ENCODE results near the gene TBATA.

TBATA gene

GRCh38 chr10:70780370-70780760 lies 4.8 kb downstream of the TBATA start:
- Histone ChIP-seq H3K36me3 (no peaks in the 10 kb centered on the region), H3K4me3 (no peak overlapping the region), H3K27me3 (no peaks in the 10 kb centered on the region), H3K9me3 (no peaks in the 10 kb centered on the region), H3K9ac (no peak overlapping the region), H4K20me1 (no peaks in the 10 kb centered on the region), H3K4me2 (no peak overlapping the region), H3K27ac (no peak overlapping the region), H3K4me1 (peaks cover 37% of the 10 kb centered on the region)
- no peak for TF ChIP-seq Cebpa-rat (IDR thresholded peaks at IDR 0.05)

DNA sequence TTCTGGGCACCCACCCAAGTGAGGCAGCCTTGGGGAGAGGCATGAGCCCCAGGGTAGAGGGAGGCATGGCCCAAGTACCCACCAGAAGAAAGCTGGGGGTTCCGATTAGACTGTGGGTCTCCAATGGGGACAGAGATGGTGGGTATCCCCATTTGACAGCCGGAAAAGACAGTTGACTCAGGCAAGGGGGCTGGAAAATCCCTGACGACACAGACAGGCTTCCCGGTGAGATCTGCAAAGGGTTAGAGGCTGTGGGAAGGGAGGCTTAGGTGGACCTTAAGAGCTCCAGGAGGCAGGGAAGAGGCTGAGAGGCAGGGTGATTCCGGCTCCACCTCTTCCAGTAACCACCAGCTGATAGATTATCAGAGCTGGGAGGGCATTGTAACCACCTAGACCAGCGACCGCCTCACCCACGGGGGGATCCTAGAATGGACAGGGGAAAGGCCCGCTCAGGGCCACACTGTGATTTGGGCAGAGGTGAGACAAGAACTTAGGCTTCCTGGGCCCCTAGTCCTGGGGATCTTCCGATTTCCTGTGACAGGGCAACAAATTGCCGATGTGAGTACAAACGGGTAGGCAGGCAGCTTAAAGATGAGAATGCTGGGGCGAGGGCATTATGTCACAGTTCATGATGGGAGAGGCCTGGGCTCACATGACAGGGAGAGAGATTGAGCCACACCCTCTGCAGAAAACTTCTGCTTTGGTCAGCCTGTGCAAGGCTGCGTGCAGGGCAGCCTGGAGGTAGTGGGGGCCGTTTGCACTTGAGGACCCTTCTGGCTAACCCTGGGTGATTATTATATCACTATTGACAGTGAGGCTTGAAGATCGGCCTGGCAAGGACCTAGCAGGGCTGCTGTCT lies 5.4 kb downstream of the TBATA start:
- H3K4me3 ChIP-seq = no peak overlapping the region
- no peak for TF ChIP-seq Cebpa-rat (IDR thresholded peaks at IDR 0.05)
- peak overlapping the region; percentile 55 for H3K4me2 ChIP-seq
- H4K20me1 ChIP-seq = no peaks in the 10 kb centered on the region
- peak overlapping the region; percentile 22; the same call in 1 of the 2 replicates for H3K9ac ChIP-seq
- peaks cover 30% of the 10 kb centered on the region for H3K4me1 ChIP-seq
- no peaks in the 10 kb centered on the region for H3K36me3 ChIP-seq
- H3K9me3 ChIP-seq = no peaks in the 10 kb centered on the region
- H3K27ac ChIP-seq = peak overlapping the region; percentile 70
- no peaks in the 10 kb centered on the region for H3K27me3 ChIP-seq

- no peak for TF ChIP-seq Cebpa-rat (IDR thresholded peaks at IDR 0.05)
- no peak overlapping the region for H3K4me3 ChIP-seq
- peak overlapping the region; percentile 70 for H3K27ac ChIP-seq
- peak overlapping the region; percentile 55 for H3K4me2 ChIP-seq
- H4K20me1 ChIP-seq = no peaks in the 10 kb centered on the region
- no peaks in the 10 kb centered on the region for H3K27me3 ChIP-seq
- peak overlapping the region; percentile 22; the same call in 1 of the 2 replicates for H3K9ac ChIP-seq
- peaks cover 28% of the 10 kb centered on the region for H3K4me1 ChIP-seq
- H3K36me3 ChIP-seq = no peaks in the 10 kb centered on the region
- H3K9me3 ChIP-seq = no peaks in the 10 kb centered on the region
These were observed 6.1 kb downstream of the TBATA start for GRCh38 chr10:70779088-70779487.

DNA sequence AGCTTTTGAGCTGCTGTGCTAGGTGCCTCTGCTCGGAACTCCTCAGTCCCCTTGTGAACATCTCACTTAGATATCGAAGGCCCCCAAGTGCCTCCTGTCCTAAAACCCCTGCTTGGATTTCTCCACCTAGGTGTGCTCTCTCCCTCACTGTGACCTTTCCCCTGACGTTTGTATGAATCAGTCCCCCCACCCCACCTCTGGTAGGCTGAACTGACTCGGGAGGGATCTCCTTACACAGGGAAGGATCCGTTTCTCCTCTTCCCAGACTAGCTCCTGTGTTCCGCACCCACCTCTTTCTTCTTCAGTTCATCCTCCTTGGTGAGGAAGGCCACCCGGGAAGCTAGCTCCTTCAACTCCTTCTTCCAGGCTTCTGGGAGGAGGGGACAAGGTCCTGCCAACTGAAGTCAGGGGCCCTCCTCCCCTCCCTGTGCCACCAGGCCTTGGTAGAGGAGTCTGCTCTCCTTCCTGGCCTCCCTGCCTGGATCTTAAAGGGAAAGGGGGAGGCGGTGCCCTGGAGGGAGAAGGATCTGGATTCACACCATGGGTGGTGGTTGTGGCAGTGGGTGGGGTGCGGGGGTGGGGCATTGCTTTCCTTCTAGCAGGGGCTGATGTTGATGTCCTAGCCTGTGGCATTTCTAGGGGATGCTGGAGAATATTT lies 6.8 kb downstream of the TBATA start:
- H3K4me3 ChIP-seq = no peak overlapping the region
- H3K9me3 ChIP-seq = no peaks in the 10 kb centered on the region
- H4K20me1 ChIP-seq = no peaks in the 10 kb centered on the region
- TF ChIP-seq Cebpa-rat (IDR thresholded peaks at IDR 0.05) = no peak
- no peaks in the 10 kb centered on the region for H3K27me3 ChIP-seq
- H3K36me3 ChIP-seq = no peaks in the 10 kb centered on the region
- H3K9ac ChIP-seq = no peak overlapping the region
- peak overlapping the region; percentile 55 for H3K4me2 ChIP-seq
- peak overlapping the region; percentile 70; the same call in 1 of the 2 replicates for H3K27ac ChIP-seq
- H3K4me1 ChIP-seq = peaks cover 28% of the 10 kb centered on the region

- Histone ChIP-seq H3K9ac (no peak overlapping the region), H3K36me3 (no peaks in the 10 kb centered on the region), H3K27me3 (no peaks in the 10 kb centered on the region), H3K4me1 (peaks cover 18% of the 10 kb centered on the region), H3K27ac (no peak overlapping the region), H3K4me2 (no peak overlapping the region), H3K9me3 (no peaks in the 10 kb centered on the region), H3K4me3 (no peak overlapping the region), H4K20me1 (no peaks in the 10 kb centered on the region)
- no peak for TF ChIP-seq Cebpa-rat (IDR thresholded peaks at IDR 0.05)
These were observed 7.9 kb downstream of the TBATA start for GRCh38 chr10:70777063-70777875.

- no peaks in the 10 kb centered on the region for H3K9me3 ChIP-seq
- no peak for TF ChIP-seq Cebpa-rat (IDR thresholded peaks at IDR 0.05)
- no peak overlapping the region for H3K27ac ChIP-seq
- H3K36me3 ChIP-seq = no peaks in the 10 kb centered on the region
- H3K4me1 ChIP-seq = peaks cover 14% of the 10 kb centered on the region
- H3K27me3 ChIP-seq = no peaks in the 10 kb centered on the region
- no peak overlapping the region for H3K4me2 ChIP-seq
- no peaks in the 10 kb centered on the region for H4K20me1 ChIP-seq
- H3K9ac ChIP-seq = no peak overlapping the region
- no peak overlapping the region for H3K4me3 ChIP-seq
These were observed 8.6 kb downstream of the TBATA start for GRCh38 chr10:70776455-70777005.

DNA sequence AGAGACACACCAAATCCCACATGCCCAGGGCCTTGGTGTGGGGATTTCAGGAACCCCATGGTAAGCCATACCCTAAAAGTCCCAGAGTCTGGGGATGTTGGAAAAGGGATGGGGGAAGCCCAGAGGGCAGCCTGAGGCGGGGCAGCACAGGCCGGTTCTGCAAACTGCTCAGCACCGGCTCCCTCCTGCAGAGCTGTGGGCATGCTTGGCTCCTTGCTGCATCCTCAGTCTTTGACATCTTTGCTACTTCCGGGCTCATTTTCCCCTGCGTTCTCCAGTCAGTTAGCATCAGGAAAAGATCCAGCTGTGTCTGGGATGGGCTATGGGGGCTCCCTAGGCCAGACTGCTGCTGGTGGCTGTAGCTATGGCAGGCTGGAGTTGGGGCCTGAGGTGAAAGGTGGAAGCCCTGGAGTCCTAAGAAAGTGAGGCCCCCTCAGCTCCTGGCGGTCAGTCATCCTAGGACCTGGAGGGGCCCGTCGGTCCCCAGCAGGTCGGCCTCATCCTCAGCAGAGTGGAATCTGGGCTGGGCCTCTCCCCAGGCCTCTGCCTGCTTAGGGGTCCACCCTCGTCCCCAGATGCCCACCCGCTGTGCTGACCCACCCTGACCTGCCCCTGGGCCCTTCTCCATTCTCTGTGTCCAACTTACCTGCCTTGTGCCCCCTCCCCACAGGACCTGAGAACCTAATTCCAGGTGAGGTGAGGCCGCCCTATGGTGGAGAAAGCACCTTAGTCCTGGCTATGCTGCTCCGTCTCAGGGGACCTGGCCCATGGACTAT lies 9.3 kb downstream of the TBATA start:
- no peak overlapping the region for H3K4me2 ChIP-seq
- no peak overlapping the region for H3K4me3 ChIP-seq
- no peaks in the 10 kb centered on the region for H3K36me3 ChIP-seq
- H4K20me1 ChIP-seq = no peaks in the 10 kb centered on the region
- no peaks in the 10 kb centered on the region for H3K27me3 ChIP-seq
- no peak for TF ChIP-seq Cebpa-rat (IDR thresholded peaks at IDR 0.05)
- H3K4me1 ChIP-seq = peaks cover 14% of the 10 kb centered on the region
- H3K27ac ChIP-seq = no peak overlapping the region
- H3K9me3 ChIP-seq = no peaks in the 10 kb centered on the region
- H3K9ac ChIP-seq = no peak overlapping the region

DNA sequence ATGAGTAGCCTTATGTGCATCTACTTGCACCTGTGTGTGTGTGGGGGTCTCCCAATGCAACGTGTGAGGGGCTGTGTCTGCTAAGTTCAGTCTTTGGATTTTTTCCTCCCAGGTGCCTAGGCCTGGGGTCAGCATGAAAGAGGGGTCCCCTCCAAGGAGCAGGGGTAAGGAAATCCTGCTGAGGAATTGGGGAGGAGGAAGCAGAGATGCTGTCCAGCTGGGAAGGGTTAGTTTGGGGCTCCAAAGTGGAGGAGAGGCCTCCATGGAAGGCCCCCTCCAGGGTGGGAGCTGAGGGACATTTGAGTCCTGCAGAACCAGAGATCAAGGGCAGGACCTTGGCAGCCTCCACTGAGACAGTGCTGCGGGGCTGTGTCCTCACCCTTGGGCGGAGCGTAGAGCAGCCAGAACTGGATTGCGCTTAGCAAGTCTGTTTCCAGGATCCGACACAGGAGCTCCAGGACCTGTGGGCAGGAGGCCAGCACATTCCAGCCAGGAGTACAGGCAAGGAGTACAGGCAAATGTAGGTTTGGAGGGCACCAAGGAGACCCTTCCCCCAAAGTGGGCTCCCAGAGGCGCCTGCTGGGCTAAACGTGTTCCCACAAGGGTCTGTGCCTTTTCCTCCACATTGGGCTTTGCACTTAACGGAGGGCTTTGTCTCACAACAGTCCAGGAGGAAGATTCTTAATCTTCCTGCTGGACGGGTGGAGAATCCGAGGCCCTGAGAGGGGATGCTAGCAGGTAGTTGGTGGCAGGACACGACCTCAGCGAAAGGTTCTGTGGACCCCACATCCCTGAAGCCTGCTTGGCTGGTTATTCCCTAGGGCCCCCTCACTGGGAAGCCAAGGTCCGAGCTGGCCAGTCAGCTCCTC lies 10.1 kb downstream of the TBATA start:
- H3K4me3 ChIP-seq = no peak overlapping the region
- no peaks in the 10 kb centered on the region for H3K36me3 ChIP-seq
- H3K4me2 ChIP-seq = no peak overlapping the region
- no peaks in the 10 kb centered on the region for H3K9me3 ChIP-seq
- no peaks in the 10 kb centered on the region for H4K20me1 ChIP-seq
- H3K27ac ChIP-seq = no peak overlapping the region
- H3K9ac ChIP-seq = no peak overlapping the region
- H3K27me3 ChIP-seq = no peaks in the 10 kb centered on the region
- no peak for TF ChIP-seq Cebpa-rat (IDR thresholded peaks at IDR 0.05)
- H3K4me1 ChIP-seq = peaks cover 14% of the 10 kb centered on the region
